HL-60 (cell line): ENCODE results near the gene ANKRD13A.

Experiments
- POLR2AphosphoS5 ChIP-seq: IDR thresholded peaks from 2 replicates; pipeline ENCODE4 v1.6.1; 2012; ENCODE audit warnings: low read depth
- REST ChIP-seq: IDR thresholded peaks from 2 replicates; pipeline ENCODE4 v1.6.1; 2012; ENCODE audit warnings: low read depth; ENCODE audit not compliant: insufficient replicate concordance
- TF ChIP-seq, protein P1 (sequence below): IDR thresholded peaks from one replicate; pipeline ENCODE4 v1.5.1; 2011; ENCODE audit warnings: low read length, control low read depth, inconsistent platforms; ENCODE audit not compliant: insufficient read depth

- TF ChIP-seq POLR2AphosphoS5: no peak
- TF ChIP-seq, protein P1, sequence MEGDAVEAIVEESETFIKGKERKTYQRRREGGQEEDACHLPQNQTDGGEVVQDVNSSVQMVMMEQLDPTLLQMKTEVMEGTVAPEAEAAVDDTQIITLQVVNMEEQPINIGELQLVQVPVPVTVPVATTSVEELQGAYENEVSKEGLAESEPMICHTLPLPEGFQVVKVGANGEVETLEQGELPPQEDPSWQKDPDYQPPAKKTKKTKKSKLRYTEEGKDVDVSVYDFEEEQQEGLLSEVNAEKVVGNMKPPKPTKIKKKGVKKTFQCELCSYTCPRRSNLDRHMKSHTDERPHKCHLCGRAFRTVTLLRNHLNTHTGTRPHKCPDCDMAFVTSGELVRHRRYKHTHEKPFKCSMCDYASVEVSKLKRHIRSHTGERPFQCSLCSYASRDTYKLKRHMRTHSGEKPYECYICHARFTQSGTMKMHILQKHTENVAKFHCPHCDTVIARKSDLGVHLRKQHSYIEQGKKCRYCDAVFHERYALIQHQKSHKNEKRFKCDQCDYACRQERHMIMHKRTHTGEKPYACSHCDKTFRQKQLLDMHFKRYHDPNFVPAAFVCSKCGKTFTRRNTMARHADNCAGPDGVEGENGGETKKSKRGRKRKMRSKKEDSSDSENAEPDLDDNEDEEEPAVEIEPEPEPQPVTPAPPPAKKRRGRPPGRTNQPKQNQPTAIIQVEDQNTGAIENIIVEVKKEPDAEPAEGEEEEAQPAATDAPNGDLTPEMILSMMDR: no peak
- no peak for TF ChIP-seq REST
Observed at GRCh38 chr12:110079477-110080400, 80.5 kb downstream of the ANKRD13A start.
